ENCODE results near the gene DESI2. TPM values are rescaled to one million over a fixed set of nuclear protein-coding genes. Genes with fewer than 3 reads are reported as not detected.
"Not testable (repeated sequence)": the region's sequence is repeated elsewhere in the genome, so short reads cannot be mapped to it uniquely, and the experiment has no call there.

The DESI2 gene
- total and polyA plus RNA-seq, 7 donors = 15.0 to 37.3 (median 34.2) TPM

DNA sequence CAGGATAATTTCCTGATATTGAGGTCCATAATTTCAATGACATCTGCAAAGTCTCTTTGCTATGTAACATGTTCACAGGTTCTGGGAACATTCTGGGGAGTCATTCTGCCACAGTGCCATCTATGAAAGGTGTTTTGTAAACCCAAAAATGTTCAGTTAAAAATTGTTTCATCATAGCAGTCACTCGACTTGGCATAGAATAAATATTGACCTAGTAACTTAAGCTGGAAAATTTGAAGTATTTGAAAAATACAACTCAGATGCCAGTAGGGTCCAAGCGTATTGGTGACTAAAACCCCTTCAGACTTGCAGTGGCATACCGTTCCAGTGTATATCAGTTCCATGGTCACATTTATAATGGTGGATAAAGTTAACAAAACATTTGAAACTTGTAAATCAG, 6.8 kb downstream of the DESI2 start:
- Histone ChIP-seq H3K9me3 (no peaks in the 10 kb centered on the region), H3K27me3 (no peaks in the 10 kb centered on the region), H3K36me3 (no peaks in the 10 kb centered on the region), H3K4me3 (no peak overlapping the region), H3K4me1 (peaks cover 0 to 32% (median 18%) of the 10 kb centered on the region in 4 donors), H3K27ac (no peak overlapping the region)
- no peak for TF ChIP-seq POLR2AphosphoS5 (IDR thresholded peaks at IDR 0.05)
- TF ChIP-seq EP300 (IDR thresholded peaks at IDR 0.05) = no peak
- TF ChIP-seq, protein P1, sequence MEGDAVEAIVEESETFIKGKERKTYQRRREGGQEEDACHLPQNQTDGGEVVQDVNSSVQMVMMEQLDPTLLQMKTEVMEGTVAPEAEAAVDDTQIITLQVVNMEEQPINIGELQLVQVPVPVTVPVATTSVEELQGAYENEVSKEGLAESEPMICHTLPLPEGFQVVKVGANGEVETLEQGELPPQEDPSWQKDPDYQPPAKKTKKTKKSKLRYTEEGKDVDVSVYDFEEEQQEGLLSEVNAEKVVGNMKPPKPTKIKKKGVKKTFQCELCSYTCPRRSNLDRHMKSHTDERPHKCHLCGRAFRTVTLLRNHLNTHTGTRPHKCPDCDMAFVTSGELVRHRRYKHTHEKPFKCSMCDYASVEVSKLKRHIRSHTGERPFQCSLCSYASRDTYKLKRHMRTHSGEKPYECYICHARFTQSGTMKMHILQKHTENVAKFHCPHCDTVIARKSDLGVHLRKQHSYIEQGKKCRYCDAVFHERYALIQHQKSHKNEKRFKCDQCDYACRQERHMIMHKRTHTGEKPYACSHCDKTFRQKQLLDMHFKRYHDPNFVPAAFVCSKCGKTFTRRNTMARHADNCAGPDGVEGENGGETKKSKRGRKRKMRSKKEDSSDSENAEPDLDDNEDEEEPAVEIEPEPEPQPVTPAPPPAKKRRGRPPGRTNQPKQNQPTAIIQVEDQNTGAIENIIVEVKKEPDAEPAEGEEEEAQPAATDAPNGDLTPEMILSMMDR (IDR thresholded peaks at IDR 0.05) = no peak
- no peak for TF ChIP-seq POLR2A (IDR thresholded peaks at IDR 0.05)
- 69 to 77% methylated on average over 3 of the region's 3 CpGs for WGBS, 2 donors
- intact Hi-C loops (cut with DNase I) = loop anchor here (1.0 to 10.0 kb wide), 3 partner anchors 8 to 615 kb away; partner anchors contain the start of gene HNRNPU
- DNase-seq = no peak

DNA sequence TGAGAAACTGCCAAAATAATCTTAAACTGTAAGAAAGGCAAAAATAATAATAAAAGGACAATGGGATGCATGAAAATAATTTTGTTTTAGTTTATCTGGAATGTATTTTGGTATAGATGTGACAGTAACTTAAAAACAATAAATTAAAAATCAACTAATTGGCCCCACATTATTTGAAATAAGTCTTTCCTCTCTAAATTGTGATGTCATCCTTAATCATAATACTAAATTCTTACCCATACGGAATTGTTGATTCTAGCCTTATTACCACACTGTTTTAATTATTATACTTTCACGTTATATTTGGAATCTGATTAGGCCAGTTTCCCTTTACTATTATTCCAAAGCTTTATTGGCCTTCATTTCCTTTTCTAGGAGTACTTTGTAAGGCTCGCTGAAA, 7.7 kb downstream of the DESI2 start:
- no peaks in the 10 kb centered on the region for H3K36me3 ChIP-seq
- no peak for DNase-seq
- 96 to 98% methylated on average over 3 of the region's 3 CpGs for whole genome bisulfite sequencing, 2 donors
- no peaks in the 10 kb centered on the region for H3K9me3 ChIP-seq
- H3K27me3 ChIP-seq = no peaks in the 10 kb centered on the region
- no peak for TF ChIP-seq POLR2AphosphoS5 (IDR thresholded peaks at IDR 0.05)
- TF ChIP-seq, protein P1 (IDR thresholded peaks at IDR 0.05) = no peak
- no peak for TF ChIP-seq POLR2A (IDR thresholded peaks at IDR 0.05)
- TF ChIP-seq EP300 (IDR thresholded peaks at IDR 0.05) = no peak
- no peak overlapping the region for H3K27ac ChIP-seq
- intact Hi-C loops (cut with DNase I) = no loop called here
- H3K4me1 ChIP-seq = peaks cover 0 to 27% (median 12%) of the 10 kb centered on the region in 4 donors
- no peak overlapping the region for H3K4me3 ChIP-seq

DNA sequence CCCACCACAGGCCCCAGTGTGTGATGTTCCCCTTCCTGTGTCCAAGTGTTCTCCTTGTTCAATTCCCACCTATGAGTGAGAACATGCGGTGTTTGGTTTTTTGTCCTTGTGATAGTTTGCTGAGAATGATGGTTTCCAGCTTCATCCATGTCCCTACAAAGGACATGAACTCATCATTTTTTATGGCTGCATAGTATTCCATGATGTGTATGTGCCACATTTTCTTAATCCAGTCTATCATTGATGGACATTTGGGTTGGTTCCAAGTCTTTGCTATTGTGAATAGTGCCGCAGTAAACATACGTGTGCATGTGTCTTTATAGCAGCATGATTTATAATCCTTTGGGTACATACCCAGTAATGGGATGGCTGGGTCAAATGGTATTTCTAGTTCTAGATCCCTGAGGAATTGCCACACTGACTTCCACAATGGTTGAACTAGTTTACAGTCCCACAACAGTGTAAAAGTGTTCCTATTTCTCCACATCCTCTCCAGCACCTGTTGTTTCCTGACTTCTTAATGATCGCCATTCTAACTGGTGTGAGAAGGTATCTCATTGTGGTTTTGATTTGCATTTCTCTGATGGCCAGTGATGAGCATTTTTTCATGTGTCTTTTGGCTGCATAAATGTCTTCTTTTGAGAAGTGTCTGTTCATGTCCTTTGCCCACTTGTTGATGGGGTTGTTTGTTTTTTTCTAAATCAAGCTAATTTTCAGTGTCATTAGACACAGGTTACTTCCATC, 8.8 kb downstream of the DESI2 start:
- H3K27ac ChIP-seq; H3K36me3 ChIP-seq; H3K4me3 ChIP-seq; H3K27me3 ChIP-seq; H3K9me3 ChIP-seq; DNase-seq; intact Hi-C loops (cut with DNase I): not testable (repeated sequence)
- H3K4me1 ChIP-seq = peaks cover 0 to 25% (median 13%) of the 10 kb centered on the region in 4 donors
- WGBS, 2 donors = 89 to 90% methylated on average over 2 to 3 of the region's 4 CpGs

DNA sequence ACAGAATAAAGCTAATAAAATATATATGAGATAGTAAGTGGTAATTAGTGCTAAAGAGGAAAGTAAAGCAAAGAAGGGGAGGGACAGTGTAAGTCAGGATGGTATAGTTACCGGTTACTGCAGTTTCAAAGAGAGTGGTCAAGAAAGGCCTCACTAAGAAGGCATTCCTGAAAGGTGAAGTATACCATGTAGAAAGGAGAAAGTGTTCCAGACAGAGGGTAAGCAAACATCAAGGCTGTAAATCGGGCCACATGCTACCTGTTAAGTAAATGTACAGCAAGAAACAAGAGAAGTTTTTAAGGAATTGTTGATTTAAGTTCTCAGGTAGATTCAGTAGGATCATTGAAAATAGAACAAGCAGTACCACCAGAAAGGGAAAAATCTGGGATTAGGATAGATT, 9.7 kb downstream of the DESI2 start:
- Histone ChIP-seq H3K36me3 (no peaks in the 10 kb centered on the region), H3K27ac (no peak overlapping the region), H3K9me3 (no peaks in the 10 kb centered on the region), H3K4me3 (no peak overlapping the region), H3K27me3 (no peaks in the 10 kb centered on the region), H3K4me1 (peaks cover 0 to 27% (median 11%) of the 10 kb centered on the region in 4 donors)
- DNase-seq = no peak
- WGBS, 2 donors = 23 to 66% methylated on average over 2 of the region's 2 CpGs
- intact Hi-C loops (cut with DNase I) = no loop called here
- TF ChIP-seq POLR2A (IDR thresholded peaks at IDR 0.05) = no peak
- TF ChIP-seq, protein P1 (IDR thresholded peaks at IDR 0.05) = no peak
- TF ChIP-seq EP300 (IDR thresholded peaks at IDR 0.05) = no peak
- TF ChIP-seq POLR2AphosphoS5 (IDR thresholded peaks at IDR 0.05) = no peak

DNA sequence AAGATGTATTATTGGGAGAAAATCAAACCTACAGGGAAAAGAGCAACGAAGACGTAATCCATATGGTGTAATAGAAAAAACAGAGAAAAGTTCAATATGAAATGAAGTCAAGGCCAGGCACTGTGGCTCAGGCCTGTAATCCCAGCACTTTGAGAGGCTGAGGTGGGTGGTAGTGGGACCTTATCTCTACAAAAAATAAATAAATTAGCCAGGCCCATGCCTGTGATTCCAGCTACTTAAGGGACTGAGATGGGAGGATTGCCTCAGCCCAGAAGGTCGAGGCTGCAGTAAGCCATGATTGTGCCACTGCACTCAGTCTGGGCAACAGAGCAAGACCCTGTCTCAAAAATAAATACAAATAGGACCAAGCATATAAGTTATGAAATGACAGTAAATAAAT, 11.4 kb downstream of the DESI2 start:
- H3K4me1 ChIP-seq = peaks cover 0 to 22% (median 10%) of the 10 kb centered on the region in 4 donors

More for the DNA sequence above, 11.4 kb downstream of the DESI2 start:
- Histone ChIP-seq H3K9me3 (no peaks in the 10 kb centered on the region), H3K27ac (no peak overlapping the region), H3K27me3 (no peaks in the 10 kb centered on the region), H3K36me3 (no peaks in the 10 kb centered on the region), H3K4me3 (no peak overlapping the region)
- no peak for DNase-seq
- intact Hi-C loops (cut with DNase I) = no loop called here
- WGBS, 2 donors = 93 to 96% methylated on average over 3 of the region's 3 CpGs
- TF ChIP-seq POLR2A (IDR thresholded peaks at IDR 0.05) (no peak), POLR2AphosphoS5 (IDR thresholded peaks at IDR 0.05) (no peak), EP300 (IDR thresholded peaks at IDR 0.05) (no peak)
- TF ChIP-seq, protein P1 (IDR thresholded peaks at IDR 0.05) = no peak

Measured in sigmoid colon (tissue), 7 donors.